Activated T-helper 9 cell treated with anti-CD3 and anti-CD28 coated beads, Interleukin-2, amount 50 U/mL, for 16 hours (primary cell): Measurements from ENCODE around the gene ZSWIM6.

Experiments used
- DNase-seq: peaks from one replicate; pipeline ENCODE4 v3.0.0-alpha.2; 2020; ENCODE audit warnings: low read depth

The ZSWIM6 gene

GRCh38 chr5:61332851-61333320, 828 bp downstream of the ZSWIM6 start:
- DNase-seq: peak; percentile 24

- peak; percentile 9 for DNase-seq
Observed at GRCh38 chr5:61333321-61333953, 1.4 kb downstream of the ZSWIM6 start.

GRCh38 chr5:61333954-61334867, 2.2 kb downstream of the ZSWIM6 start:
- DNase-seq: no peak

- no peak for DNase-seq
Observed at GRCh38 chr5:61334868-61335615, 3.0 kb downstream of the ZSWIM6 start.

- no peak for DNase-seq
Observed at GRCh38 chr5:61339764-61340163, 7.7 kb downstream of the ZSWIM6 start.

- no peak for DNase-seq
Observed at GRCh38 chr5:61340775-61341361, 8.8 kb downstream of the ZSWIM6 start.

GRCh38 chr5:61342071-61342501, 10.0 kb downstream of the ZSWIM6 start:
- DNase-seq: no peak

GRCh38 chr5:61344187-61344944, 12.3 kb downstream of the ZSWIM6 start:
- DNase-seq: no peak

GRCh38 chr5:61346511-61346910, 14.5 kb downstream of the ZSWIM6 start:
- DNase-seq: no peak

- no peak for DNase-seq
Observed at GRCh38 chr5:61347080-61347479, 15.0 kb downstream of the ZSWIM6 start.

GRCh38 chr5:61348447-61348846, 16.4 kb downstream of the ZSWIM6 start:
- no peak for DNase-seq

GRCh38 chr5:61349935-61350334, 17.9 kb downstream of the ZSWIM6 start:
- DNase-seq: no peak

GRCh38 chr5:61350535-61350934, 18.5 kb downstream of the ZSWIM6 start:
- DNase-seq: no peak

GRCh38 chr5:61351733-61352132, 19.7 kb downstream of the ZSWIM6 start:
- DNase-seq: no peak

GRCh38 chr5:61352180-61352579, 20.1 kb downstream of the ZSWIM6 start:
- DNase-seq: no peak

GRCh38 chr5:61352612-61353156, 20.6 kb downstream of the ZSWIM6 start:
- DNase-seq: no peak

- no peak for DNase-seq
Observed at GRCh38 chr5:61353293-61353692, 21.2 kb downstream of the ZSWIM6 start.

GRCh38 chr5:61354199-61354598, 22.1 kb downstream of the ZSWIM6 start:
- no peak for DNase-seq

GRCh38 chr5:61357745-61358144, 25.7 kb downstream of the ZSWIM6 start:
- no peak for DNase-seq

- no peak for DNase-seq
Observed at GRCh38 chr5:61362796-61363368, 30.8 kb downstream of the ZSWIM6 start.
